Muscle layer of duodenum (tissue), 2 donors: Measurements from ENCODE around the gene VAMP7.
"Not testable (repeated sequence)": the region's sequence is repeated elsewhere in the genome, so short reads cannot be mapped to it uniquely, and the experiment has no call there.

Experiments
- H3K27ac ChIP-seq: one replicate; pipeline ENCODE4 v1.7.0; 2013; ENCODE audit warnings: mild to moderate bottlenecking, low read length
- H3K27me3 ChIP-seq: one replicate; pipeline ENCODE4 v1.7.0; 2013; ENCODE audit warnings: low read depth, mild to moderate bottlenecking, control low read depth, low read length
- H3K36me3 ChIP-seq, 2 donors: one replicate each; pipeline ENCODE4 v1.7.0; 2013; ENCODE audit warnings: low read length in 2 of 2, control low read depth in 1 of 2, mild to moderate bottlenecking in 1 of 2; ENCODE audit not compliant: insufficient read depth in 2 of 2, control insufficient read depth in 1 of 2
- H3K4me1 ChIP-seq, 2 donors: one replicate each; pipeline ENCODE4 v1.7.0; 2013; ENCODE audit warnings: low read length in 2 of 2, mild to moderate bottlenecking in 2 of 2, control low read depth in 1 of 2, moderate library complexity in 1 of 2; ENCODE audit not compliant: insufficient read depth in 2 of 2, control insufficient read depth in 1 of 2
- H3K4me3 ChIP-seq, 2 donors: one replicate each; pipeline ENCODE4 v1.7.0; 2013; ENCODE audit warnings: low read length in 2 of 2, low read depth in 1 of 2, mild to moderate bottlenecking in 1 of 2
- H3K9me3 ChIP-seq, 2 donors: one replicate each; pipeline ENCODE4 v1.7.0; 2013; ENCODE audit warnings: low read length in 2 of 2, control low read depth in 1 of 2, mild to moderate bottlenecking in 1 of 2; ENCODE audit not compliant: control insufficient read depth in 1 of 2
- donor health status: healthy.

Gene VAMP7

GRCh38 chrX:155923200-155923599 is 42.1 kb downstream of the VAMP7 start:
- Histone ChIP-seq H3K27ac (no peak overlapping the region), H3K4me3 (no peak overlapping the region), H3K36me3 (peaks cover 0 to 16% of the 10 kb centered on the region in 2 donors)

GRCh38 chrX:155930852-155931618 is 49.9 kb downstream of the VAMP7 start:
- not testable (repeated sequence) for H3K4me1 ChIP-seq, H3K36me3 ChIP-seq, H3K4me3 ChIP-seq, H3K27ac ChIP-seq, H3K27me3 ChIP-seq
- H3K9me3 ChIP-seq = peaks cover 9 to 15% of the 10 kb centered on the region in 2 donors

More at GRCh38 chrX:155923200-155923599, 42.1 kb downstream of the VAMP7 start:
- no peaks in the 10 kb centered on the region for H3K27me3 ChIP-seq
- no peaks in the 10 kb centered on the region for H3K4me1 ChIP-seq
- H3K9me3 ChIP-seq = peaks cover 0 to under 1% of the 10 kb centered on the region in 2 donors

- Histone ChIP-seq H3K27me3 (no peaks in the 10 kb centered on the region), H3K9me3 (no peaks in the 10 kb centered on the region), H3K4me3 (no peak overlapping the region), H3K36me3 (peaks cover 0 to 3% of the 10 kb centered on the region in 2 donors), H3K27ac (no peak overlapping the region), H3K4me1 (no peaks in the 10 kb centered on the region)
These were observed 57.0 kb downstream of the VAMP7 start for GRCh38 chrX:155938132-155938531.

GRCh38 chrX:155949098-155949497 is 68.0 kb downstream of the VAMP7 start:
- no peaks in the 10 kb centered on the region for H3K27me3 ChIP-seq

GRCh38 chrX:155951237-155951789 is 70.2 kb downstream of the VAMP7 start:
- Histone ChIP-seq H3K27ac (no peak overlapping the region), H3K4me1 (no peaks in the 10 kb centered on the region), H3K27me3 (no peaks in the 10 kb centered on the region), H3K4me3 (no peak overlapping the region), H3K9me3 (no peaks in the 10 kb centered on the region), H3K36me3 (no peaks in the 10 kb centered on the region)

More at GRCh38 chrX:155949098-155949497, 68.0 kb downstream of the VAMP7 start:
- H3K9me3 ChIP-seq = no peaks in the 10 kb centered on the region
- H3K27ac ChIP-seq = no peak overlapping the region
- H3K36me3 ChIP-seq = no peaks in the 10 kb centered on the region
- H3K4me1 ChIP-seq = no peaks in the 10 kb centered on the region
- H3K4me3 ChIP-seq = no peak overlapping the region

GRCh38 chrX:155953055-155953454 is 71.9 kb downstream of the VAMP7 start:
- Histone ChIP-seq H3K27ac (no peak overlapping the region), H3K4me1 (no peaks in the 10 kb centered on the region), H3K4me3 (no peak overlapping the region), H3K36me3 (no peaks in the 10 kb centered on the region), H3K9me3 (no peaks in the 10 kb centered on the region), H3K27me3 (no peaks in the 10 kb centered on the region)

- no peaks in the 10 kb centered on the region for H3K36me3 ChIP-seq
- H3K4me3 ChIP-seq = no peak overlapping the region
- no peaks in the 10 kb centered on the region for H3K27me3 ChIP-seq
- H3K4me1 ChIP-seq = no peaks in the 10 kb centered on the region
- no peak overlapping the region for H3K27ac ChIP-seq
- H3K9me3 ChIP-seq = no peaks in the 10 kb centered on the region
These were observed 73.6 kb downstream of the VAMP7 start for GRCh38 chrX:155954793-155955192.

GRCh38 chrX:155956099-155956498 is 75.0 kb downstream of the VAMP7 start:
- Histone ChIP-seq H3K9me3 (no peaks in the 10 kb centered on the region), H3K27me3 (no peaks in the 10 kb centered on the region)

GRCh38 chrX:155956649-155957048 is 75.5 kb downstream of the VAMP7 start:
- Histone ChIP-seq H3K27ac (no peak overlapping the region), H3K4me3 (no peak overlapping the region), H3K9me3 (no peaks in the 10 kb centered on the region), H3K36me3 (no peaks in the 10 kb centered on the region), H3K4me1 (no peaks in the 10 kb centered on the region), H3K27me3 (no peaks in the 10 kb centered on the region)

More at GRCh38 chrX:155956099-155956498, 75.0 kb downstream of the VAMP7 start:
- H3K4me3 ChIP-seq = no peak overlapping the region
- no peak overlapping the region for H3K27ac ChIP-seq
- no peaks in the 10 kb centered on the region for H3K4me1 ChIP-seq
- no peaks in the 10 kb centered on the region for H3K36me3 ChIP-seq

GRCh38 chrX:155957843-155958242 is 76.7 kb downstream of the VAMP7 start:
- Histone ChIP-seq H3K27me3 (no peaks in the 10 kb centered on the region), H3K4me3 (no peak overlapping the region), H3K4me1 (no peaks in the 10 kb centered on the region), H3K36me3 (no peaks in the 10 kb centered on the region), H3K27ac (no peak overlapping the region), H3K9me3 (no peaks in the 10 kb centered on the region)

GRCh38 chrX:155959018-155959587 is 78.0 kb downstream of the VAMP7 start:
- no peaks in the 10 kb centered on the region for H3K4me1 ChIP-seq
- H3K36me3 ChIP-seq = no peaks in the 10 kb centered on the region
- H3K27ac ChIP-seq = no peak overlapping the region
- peaks cover 0 to 7% of the 10 kb centered on the region in 2 donors for H3K9me3 ChIP-seq
- no peaks in the 10 kb centered on the region for H3K27me3 ChIP-seq
- no peak overlapping the region for H3K4me3 ChIP-seq
